Smooth muscle cell of the brain vasculature (primary cell): ENCODE data around the gene TLR4.

Source experiments
- DNase-seq: peaks from one replicate; pipeline ENCODE4 v3.0.0-alpha.2; 2012; ENCODE audit warnings: low read depth, low spot score

Gene TLR4

GRCh38 chr9:117704024-117704575 lies at the start of gene TLR4:
TLR4 (plus strand) TSS chr9:117704403; CDS start chr9:117704473, 70 bp downstream.
- peak; percentile 79 for DNase-seq

GRCh38 chr9:117656002-117656401 lies 48.2 kb upstream of the TLR4 start:
- no peak for DNase-seq

DNA sequence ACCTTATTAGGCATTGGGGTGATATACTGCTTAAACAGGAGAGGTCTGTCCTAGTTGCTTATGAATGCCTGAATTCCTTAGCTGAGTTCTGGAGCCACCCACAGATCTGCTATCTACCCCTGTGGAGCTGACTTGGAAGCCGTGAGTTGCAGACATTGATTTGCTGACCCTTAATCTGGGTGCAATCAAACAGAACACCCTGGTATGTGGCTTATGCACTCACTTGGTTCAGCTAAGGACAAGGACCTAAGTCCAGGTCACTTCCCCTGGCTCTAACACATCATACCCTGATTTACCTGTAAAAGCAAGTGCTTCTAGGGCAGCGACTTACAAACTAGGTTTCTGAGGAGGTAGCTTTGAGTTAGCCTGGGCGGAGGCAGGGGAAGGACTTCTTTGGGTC lies 41.6 kb upstream of the TLR4 start:
- DNase-seq: no peak

- DNase-seq: no peak
Measured at GRCh38 chr9:117664419-117664818, 39.8 kb upstream of the TLR4 start.

DNA sequence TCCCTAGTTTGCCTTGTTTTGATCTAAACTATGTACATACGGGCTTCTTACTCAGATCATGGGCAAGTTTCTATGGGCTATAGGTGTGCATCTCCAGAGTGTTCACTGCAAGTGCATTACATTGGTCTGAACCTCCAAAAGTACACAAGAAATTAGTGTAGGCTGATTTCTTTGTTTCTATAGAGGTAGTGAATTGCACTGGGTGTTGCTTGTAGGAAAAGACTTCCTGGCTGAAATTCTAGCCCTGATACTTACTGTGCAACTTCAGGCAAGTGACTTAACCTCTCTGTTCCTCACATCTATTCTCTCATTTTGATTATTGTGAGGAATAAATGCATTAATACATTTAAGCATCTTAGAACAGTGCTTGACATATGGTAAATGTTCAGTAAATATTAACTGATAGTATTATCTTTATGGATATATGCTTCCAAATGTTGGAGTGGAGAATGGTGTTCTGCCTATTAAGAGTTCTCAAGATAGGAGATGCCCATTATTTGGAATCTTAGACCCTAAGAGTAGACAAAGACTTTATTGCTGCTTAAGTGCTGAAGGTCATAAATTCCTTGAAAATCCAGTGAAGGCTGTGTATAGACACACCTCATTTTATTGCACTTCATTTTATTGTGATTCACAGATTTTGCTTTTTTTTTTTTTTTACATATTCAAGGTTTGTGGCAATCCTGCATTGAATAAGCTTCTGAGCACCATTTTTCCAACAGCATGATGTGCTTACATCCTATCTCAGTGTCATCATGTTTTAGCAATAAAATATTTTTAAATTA lies 38.4 kb upstream of the TLR4 start:
- DNase-seq: no peak

DNA sequence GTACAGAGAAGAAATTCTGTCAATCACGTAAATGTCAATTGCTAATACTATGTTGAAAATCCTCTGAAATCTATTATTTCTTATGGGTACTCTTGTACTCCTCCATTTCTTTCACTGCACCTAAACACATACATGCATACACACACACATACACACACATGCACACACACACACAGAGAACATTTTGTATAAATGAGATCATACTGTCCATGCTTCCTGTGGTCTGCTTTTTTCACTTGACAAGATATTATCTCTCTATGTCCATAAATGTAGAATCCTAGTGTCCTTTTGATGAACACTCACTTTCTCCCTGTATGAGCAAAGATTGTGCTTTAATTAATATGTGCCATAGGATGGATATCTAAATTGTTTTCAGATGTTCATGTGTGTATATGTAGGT lies 32.7 kb upstream of the TLR4 start:
- no peak for DNase-seq

- no peak for DNase-seq
Measured at GRCh38 chr9:117672369-117672768, 31.8 kb upstream of the TLR4 start.

DNA sequence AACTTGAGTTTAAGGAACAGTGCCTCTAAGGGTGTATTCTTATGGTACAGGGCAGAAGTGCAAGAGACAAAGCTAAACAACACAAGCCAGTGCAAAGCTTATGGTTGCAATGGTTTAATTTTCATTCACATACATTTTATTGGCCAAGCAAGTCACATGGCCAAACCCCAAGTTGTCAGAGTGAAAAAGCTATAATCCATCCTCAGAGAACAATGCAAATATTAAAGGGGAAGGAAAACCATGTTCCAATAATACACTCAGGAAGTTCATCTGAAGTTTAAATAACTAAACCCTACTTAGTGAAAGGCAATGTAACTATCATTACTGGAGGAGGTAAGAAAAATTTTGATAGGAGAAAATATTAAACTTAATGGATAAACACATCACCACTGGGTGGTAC lies 26.6 kb upstream of the TLR4 start:
- DNase-seq: no peak

DNA sequence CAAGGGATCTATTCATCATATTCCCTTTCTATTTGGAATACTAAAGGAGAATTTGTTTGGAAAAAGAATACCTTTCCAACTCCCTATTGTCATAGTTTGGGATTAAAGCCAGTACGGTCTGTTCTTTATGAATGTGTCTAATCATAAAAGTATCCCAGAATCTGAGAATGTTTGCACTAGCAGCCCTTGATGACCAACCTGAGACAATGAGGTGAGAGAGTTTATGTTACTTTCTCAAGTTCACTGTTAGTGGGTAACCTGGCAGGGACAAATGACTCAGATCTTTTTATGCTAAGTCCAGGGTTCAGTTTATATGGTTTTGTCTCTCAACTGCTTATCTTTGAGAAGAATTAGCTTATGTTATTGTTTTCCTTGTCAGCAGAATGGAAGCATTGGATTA lies 25.3 kb upstream of the TLR4 start:
- DNase-seq: no peak

- DNase-seq: no peak
Measured at GRCh38 chr9:117679416-117679815, 24.8 kb upstream of the TLR4 start.

- DNase-seq: no peak
Measured at GRCh38 chr9:117681888-117682287, 22.3 kb upstream of the TLR4 start.

- no peak for DNase-seq
Measured at GRCh38 chr9:117682955-117683710, 21.1 kb upstream of the TLR4 start.

GRCh38 chr9:117687532-117687931 lies 16.7 kb upstream of the TLR4 start:
- DNase-seq: no peak

GRCh38 chr9:117691367-117691766 lies 12.8 kb upstream of the TLR4 start:
- no peak for DNase-seq

DNA sequence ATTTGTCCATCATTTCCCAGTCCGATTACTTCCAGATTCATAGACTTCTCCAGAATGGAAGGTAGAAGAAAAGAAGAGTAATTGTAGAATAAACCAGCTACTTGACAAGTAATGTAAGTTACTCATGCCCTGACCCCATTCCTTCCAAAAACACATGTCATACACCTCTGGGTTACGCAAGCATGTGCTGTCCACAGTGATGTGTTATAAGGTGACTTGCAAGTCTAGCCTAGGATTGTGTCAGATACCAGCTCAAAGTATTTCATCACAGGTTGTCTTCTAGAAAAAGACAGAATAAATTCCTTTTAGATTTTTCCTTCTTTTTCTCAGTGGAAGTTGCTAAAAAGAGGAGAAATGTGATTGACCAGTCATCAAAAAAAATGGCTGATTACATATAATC lies 8.0 kb upstream of the TLR4 start:
- DNase-seq: no peak

DNA sequence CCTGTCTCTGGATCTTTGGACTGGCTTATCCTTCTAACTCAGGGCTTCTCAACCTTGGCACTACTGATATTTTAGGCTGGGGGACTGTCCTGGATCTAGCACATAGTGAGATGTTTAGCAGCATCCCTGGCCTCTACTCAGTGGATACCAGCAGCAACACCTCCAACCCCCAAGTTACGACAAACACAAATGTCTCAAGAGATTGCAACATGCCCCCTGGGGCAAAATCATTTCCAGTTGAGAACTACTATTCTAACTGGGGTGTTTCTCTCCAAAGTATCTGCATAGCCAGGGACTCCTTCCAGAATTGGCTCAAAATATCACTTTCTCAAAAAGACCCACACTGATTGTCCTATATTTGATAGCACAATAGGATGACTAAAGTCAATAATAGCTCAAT lies 7.2 kb upstream of the TLR4 start:
- no peak for DNase-seq

GRCh38 chr9:117703537-117703936 lies 666 bp upstream of the TLR4 start:
- peak; percentile 23 for DNase-seq

- no peak for DNase-seq
Measured at GRCh38 chr9:117704597-117704996, 394 bp downstream of the TLR4 start.

DNA sequence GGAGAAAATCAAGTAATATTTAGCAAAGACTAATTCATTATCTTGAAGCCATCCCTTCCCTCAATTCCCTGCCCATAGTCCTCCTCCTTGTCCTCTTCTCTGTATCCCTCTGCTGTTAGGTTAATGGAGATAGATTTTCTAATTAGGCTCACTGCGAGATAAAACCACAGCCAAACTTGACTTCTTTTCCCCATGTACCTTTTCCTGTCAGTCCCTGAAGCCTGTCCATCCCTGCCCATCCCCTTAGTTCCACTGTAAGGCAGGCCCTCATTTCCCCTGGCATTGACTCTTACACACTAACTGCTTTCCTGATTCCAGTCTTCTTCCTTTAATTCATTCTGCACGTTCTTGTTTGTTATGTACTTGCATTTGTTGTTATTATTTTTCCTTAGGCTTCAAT lies 1.2 kb downstream of the TLR4 start:
- DNase-seq: no peak

DNA sequence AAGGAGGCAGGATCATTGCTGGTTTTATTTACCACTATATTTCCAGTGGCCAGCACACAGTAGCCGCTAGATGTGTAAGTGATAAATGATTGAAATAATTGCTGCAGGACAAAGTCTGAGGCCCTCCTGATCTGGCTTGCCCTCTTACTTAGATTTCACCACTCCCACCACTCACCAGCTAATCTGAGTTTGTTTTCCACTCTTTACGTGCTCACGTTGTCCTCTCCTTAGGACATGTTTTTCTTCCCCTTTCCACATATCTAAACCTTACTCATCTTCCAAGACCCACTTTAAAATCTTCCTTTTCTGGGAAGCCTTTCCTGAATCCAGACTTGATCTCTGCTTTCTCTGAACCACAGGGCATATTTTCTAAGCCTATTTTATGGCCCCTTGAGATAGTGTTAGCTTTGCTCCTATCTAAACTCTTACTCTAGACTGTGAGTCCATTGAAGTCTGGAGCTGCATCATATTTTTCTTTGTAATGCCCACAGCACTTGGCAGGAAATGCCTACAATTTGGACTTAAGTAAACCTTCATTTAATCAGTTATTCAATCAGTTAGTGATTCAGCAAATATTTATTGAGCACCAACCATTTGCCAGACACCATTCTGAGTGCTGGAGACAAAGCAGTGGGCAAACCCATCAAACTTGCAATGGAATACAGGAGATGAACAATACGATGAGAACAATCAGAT lies 2.4 kb downstream of the TLR4 start:
- no peak for DNase-seq

DNA sequence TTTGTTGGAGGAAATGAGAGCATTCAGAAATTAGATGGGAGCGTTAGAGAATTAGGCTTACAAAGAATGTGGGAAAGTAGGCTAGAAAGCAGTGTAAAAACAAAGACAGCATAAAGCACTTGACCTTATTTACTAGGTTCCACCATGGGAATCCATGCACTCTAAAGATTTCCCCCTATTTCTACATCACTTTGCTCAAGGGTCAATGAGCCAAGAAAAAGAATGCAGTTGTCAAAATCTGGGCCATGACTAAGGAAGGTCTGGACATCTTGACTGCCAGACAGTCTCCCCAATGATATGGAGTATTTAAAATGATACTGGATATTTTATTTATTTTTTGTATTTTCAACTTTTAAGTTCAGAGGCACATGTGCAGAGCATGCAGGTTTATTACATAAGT lies 3.4 kb downstream of the TLR4 start:
- DNase-seq: no peak

- no peak for DNase-seq
Measured at GRCh38 chr9:117709936-117710335, 5.7 kb downstream of the TLR4 start.
